Measurements from ENCODE around the gene SSPN.

- no peak for TF ChIP-seq CTCF (conservative IDR thresholded peaks at IDR 0.05)
- TF ChIP-seq EZH2 (IDR thresholded peaks at IDR 0.05; ENCODE audit: low read depth): no peak
Measured at GRCh38 chr12:26281320-26281719, 85.9 kb downstream of the SSPN start.

Data from PC-9 (cell line).